ENCODE measurements around the gene SBF2. TPM values are rescaled to one million over a fixed set of nuclear protein-coding genes. Genes with fewer than 3 reads are reported as not detected.
"Not testable (repeated sequence)": the region's sequence is repeated elsewhere in the genome, so short reads cannot be mapped to it uniquely, and the experiment has no call there.

SBF2 gene
- total RNA-seq, 1 experiment from 2014 or later = 32.1 TPM

GRCh38 chr11:10117709-10118351, 176.2 kb downstream of the SBF2 start:
- peak; percentile 75 for DNase-seq (ENCODE audit: low read depth)

GRCh38 chr11:10116588-10116987, 177.4 kb downstream of the SBF2 start:
- DNase-seq (ENCODE audit: low read depth) = no peak

GRCh38 chr11:10114593-10115404, 179.2 kb downstream of the SBF2 start:
- peak; percentile 60 for DNase-seq (ENCODE audit: low read depth)

GRCh38 chr11:10113852-10114251, 180.2 kb downstream of the SBF2 start:
- no peak for DNase-seq (ENCODE audit: low read depth)

GRCh38 chr11:10109806-10110205, 184.2 kb downstream of the SBF2 start:
- peak; percentile 58 for DNase-seq (ENCODE audit: low read depth)

GRCh38 chr11:10108915-10109680, 184.9 kb downstream of the SBF2 start:
- DNase-seq (ENCODE audit: low read depth) = peak; percentile 83

GRCh38 chr11:10107497-10107896, 186.5 kb downstream of the SBF2 start:
- DNase-seq (ENCODE audit: low read depth) = no peak

GRCh38 chr11:10097615-10098014, 196.4 kb downstream of the SBF2 start:
- DNase-seq (ENCODE audit: low read depth) = no peak

- DNase-seq (ENCODE audit: low read depth) = no peak
Observed at GRCh38 chr11:10096987-10097386, 197.0 kb downstream of the SBF2 start.

- DNase-seq (ENCODE audit: low read depth) = no peak
Observed at GRCh38 chr11:10095412-10096208, 198.4 kb downstream of the SBF2 start.

- no peak for DNase-seq (ENCODE audit: low read depth)
Observed at GRCh38 chr11:10092426-10092825, 201.6 kb downstream of the SBF2 start.

- DNase-seq (ENCODE audit: low read depth) = no peak
Observed at GRCh38 chr11:10091314-10092045, 202.5 kb downstream of the SBF2 start.

- not testable (repeated sequence) for DNase-seq (ENCODE audit: low read depth)
Observed at GRCh38 chr11:10087923-10088225, 206.1 kb downstream of the SBF2 start.

GRCh38 chr11:10087186-10087922, 206.7 kb downstream of the SBF2 start:
- no peak for DNase-seq (ENCODE audit: low read depth)

GRCh38 chr11:10080138-10080537, 213.9 kb downstream of the SBF2 start:
- DNase-seq (ENCODE audit: low read depth) = no peak

- peak; percentile 27 for DNase-seq (ENCODE audit: low read depth)
Observed at GRCh38 chr11:10076458-10077141, 217.4 kb downstream of the SBF2 start.

- no peak for DNase-seq (ENCODE audit: low read depth)
Observed at GRCh38 chr11:10075141-10075540, 218.9 kb downstream of the SBF2 start.

GRCh38 chr11:10072841-10073240, 221.2 kb downstream of the SBF2 start:
- no peak for DNase-seq (ENCODE audit: low read depth)

GRCh38 chr11:10072142-10072541, 221.9 kb downstream of the SBF2 start:
- peak; percentile 29 for DNase-seq (ENCODE audit: low read depth)

Measured in LHCN-M2 (cell line).